Fibroblast of the conjunctiva (primary cell): ENCODE measurements around the gene PRR33.
A peak's percentile ranks its signal among the peaks of the same experiment; 100 is the strongest.

ENCODE experiments used
- DNase-seq: peaks from one replicate; pipeline ENCODE4 v3.0.0-alpha.2; 2010; ENCODE audit warnings: low read depth

PRR33 gene

GRCh38 chr11:1927848-1928469, 36.3 kb upstream of the PRR33 start:
- DNase-seq: no peak

GRCh38 chr11:1927026-1927847, 35.5 kb upstream of the PRR33 start:
- no peak for DNase-seq

- no peak for DNase-seq
Observed at GRCh38 chr11:1926156-1927025, 34.7 kb upstream of the PRR33 start.

GRCh38 chr11:1925373-1926155, 33.9 kb upstream of the PRR33 start:
- DNase-seq: no peak

- no peak for DNase-seq
Observed at GRCh38 chr11:1924646-1925372, 33.1 kb upstream of the PRR33 start.

- no peak for DNase-seq
Observed at GRCh38 chr11:1924181-1924580, 32.5 kb upstream of the PRR33 start.

- no peak for DNase-seq
Observed at GRCh38 chr11:1923201-1923956, 31.7 kb upstream of the PRR33 start.

- DNase-seq: no peak
Observed at GRCh38 chr11:1922481-1923081, 30.9 kb upstream of the PRR33 start.

GRCh38 chr11:1921574-1922141, 30.0 kb upstream of the PRR33 start:
- DNase-seq: peak; percentile 62

GRCh38 chr11:1920909-1921573, 29.3 kb upstream of the PRR33 start:
- no peak for DNase-seq

- no peak for DNase-seq
Observed at GRCh38 chr11:1920128-1920908, 28.6 kb upstream of the PRR33 start.

GRCh38 chr11:1919391-1920127, 27.9 kb upstream of the PRR33 start, which contains the start of gene TNNT3:
TNNT3 (plus strand) TSS chr11:1919703; CDS start chr11:1922875, 3,172 bp downstream.
- DNase-seq: no peak

GRCh38 chr11:1918436-1919315, 27.0 kb upstream of the PRR33 start:
- DNase-seq: no peak

GRCh38 chr11:1917523-1918435, 26.1 kb upstream of the PRR33 start:
- no peak for DNase-seq

GRCh38 chr11:1916986-1917522, 25.4 kb upstream of the PRR33 start:
- DNase-seq: no peak
